Measurements from ENCODE around the gene SLC17A4.
"Not testable (repeated sequence)": the region's sequence is repeated elsewhere in the genome, so short reads cannot be mapped to it uniquely, and the experiment has no call there.

SLC17A4 gene

GRCh38 chr6:25748601-25749517 is 5.7 kb upstream of the SLC17A4 start:
- intact Hi-C loops (cut with DNase I); DNase-seq: not testable (repeated sequence)

GRCh38 chr6:25749837-25750236 is 4.7 kb upstream of the SLC17A4 start:
- intact Hi-C loops (cut with DNase I) = no loop called here

GRCh38 chr6:25750906-25751305 is 3.6 kb upstream of the SLC17A4 start:
- no peak for DNase-seq
- intact Hi-C loops (cut with DNase I) = no loop called here

More at GRCh38 chr6:25749837-25750236, 4.7 kb upstream of the SLC17A4 start:
- DNase-seq = no peak

GRCh38 chr6:25753079-25753478 is 1.5 kb upstream of the SLC17A4 start:
- intact Hi-C loops (cut with DNase I) = no loop called here
- DNase-seq = no peak

- intact Hi-C loops (cut with DNase I) = no loop called here
- DNase-seq = no peak
Measured at GRCh38 chr6:25755483-25755882, 941 bp downstream of the SLC17A4 start.

- intact Hi-C loops (cut with DNase I) = no loop called here
- no peak for DNase-seq
Measured at GRCh38 chr6:25756382-25757363, 2.1 kb downstream of the SLC17A4 start.

- intact Hi-C loops (cut with DNase I) = no loop called here
- no peak for DNase-seq
Measured at GRCh38 chr6:25757936-25758642, 3.5 kb downstream of the SLC17A4 start.

- no peak for DNase-seq
- intact Hi-C loops (cut with DNase I) = no loop called here
Measured at GRCh38 chr6:25764611-25765010, 10.1 kb downstream of the SLC17A4 start.

- intact Hi-C loops (cut with DNase I) = no loop called here
Measured at GRCh38 chr6:25768566-25768965, 14.0 kb downstream of the SLC17A4 start.

GRCh38 chr6:25769983-25770382 is 15.4 kb downstream of the SLC17A4 start:
- no peak for DNase-seq
- intact Hi-C loops (cut with DNase I) = no loop called here

More at GRCh38 chr6:25768566-25768965, 14.0 kb downstream of the SLC17A4 start:
- no peak for DNase-seq

GRCh38 chr6:25774120-25774715 is 19.7 kb downstream of the SLC17A4 start:
- DNase-seq = no peak
- intact Hi-C loops (cut with DNase I) = no loop called here

GRCh38 chr6:25777031-25777430 is 22.5 kb downstream of the SLC17A4 start:
- no peak for DNase-seq
- intact Hi-C loops (cut with DNase I) = no loop called here

- intact Hi-C loops (cut with DNase I) = no loop called here
- no peak for DNase-seq
Measured at GRCh38 chr6:25777856-25778649, 23.5 kb downstream of the SLC17A4 start.

- intact Hi-C loops (cut with DNase I) = no loop called here
- DNase-seq = no peak
Measured at GRCh38 chr6:25781134-25781533, 26.6 kb downstream of the SLC17A4 start.

GRCh38 chr6:25787428-25787827 is 32.9 kb downstream of the SLC17A4 start:
- DNase-seq = no peak
- intact Hi-C loops (cut with DNase I) = no loop called here

GRCh38 chr6:25788305-25788922 is 33.9 kb downstream of the SLC17A4 start:
- peak in 1 of 10 donors; percentile 17 for DNase-seq
- intact Hi-C loops (cut with DNase I) = no loop called here

GRCh38 chr6:25789475-25789874 is 34.9 kb downstream of the SLC17A4 start:
- intact Hi-C loops (cut with DNase I) = no loop called here
- DNase-seq = no peak

- no peak for DNase-seq
- intact Hi-C loops (cut with DNase I) = no loop called here
Measured at GRCh38 chr6:25792016-25792415, 37.5 kb downstream of the SLC17A4 start.

GRCh38 chr6:25793970-25794369 is 39.4 kb downstream of the SLC17A4 start:
- DNase-seq = no peak
- intact Hi-C loops (cut with DNase I) = no loop called here
